Stimulated activated CD4-positive, alpha-beta T cell treated with anti-CD3 and anti-CD28 coated beads, Interleukin-1b, Interleukin-23, amount 100 ng/mL, for 4 hours (primary cell): ENCODE results near the gene HEATR3.

Source experiments
- DNase-seq, 2 donors: peaks; one replicate each; pipeline ENCODE4 v3.0.0-alpha.2; 2020; ENCODE audit warnings: low read depth in 2 of 2

HEATR3 gene

GRCh38 chr16:50152807-50153595 is 87.2 kb downstream of the HEATR3 start, which contains the start of gene TENT4B:
TENT4B (plus strand) TSS chr16:50153306; CDS start chr16:50153622, 316 bp downstream.
- peak; percentile 79 to 85 for DNase-seq

- peak in 1 of 2 donors; percentile 40 for DNase-seq
Observed at GRCh38 chr16:50153596-50154419, 88.0 kb downstream of the HEATR3 start.

- no peak for DNase-seq
Observed at GRCh38 chr16:50154420-50154950, 88.7 kb downstream of the HEATR3 start.

DNA sequence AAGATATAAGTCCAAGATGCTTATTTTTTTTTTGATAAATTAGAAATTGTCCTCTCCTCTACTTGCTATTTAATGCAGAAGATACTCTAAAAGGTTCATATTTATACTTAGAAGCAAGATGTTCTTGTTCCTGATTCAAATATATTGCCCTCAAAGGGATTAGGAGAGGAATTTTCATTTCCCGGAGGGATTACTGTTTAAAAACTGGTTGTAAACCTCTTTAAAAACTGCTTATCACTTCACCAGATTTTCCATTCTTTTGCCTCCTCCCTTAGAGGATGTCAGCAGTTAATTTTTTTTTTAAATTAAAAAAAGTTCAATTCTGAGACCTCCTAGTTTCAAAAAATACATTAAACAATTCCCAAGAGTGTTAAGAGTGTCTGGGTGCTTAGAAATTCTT is 90.2 kb downstream of the HEATR3 start:
- DNase-seq: no peak
